NCI-H1105 treated with DMSO at 0.1 percent for 48 hours (cell line): ENCODE measurements around the gene ARHGAP10.
A peak's percentile ranks its signal among the peaks of the same experiment; 100 is the strongest.
"Not testable (repeated sequence)": the region's sequence is repeated elsewhere in the genome, so short reads cannot be mapped to it uniquely, and the experiment has no call there.

Experiments
- DNase-seq: peaks from one replicate; lab custom pipeline; 2025; lab: John Stamatoyannopoulos, UW

ARHGAP10 gene

DNA sequence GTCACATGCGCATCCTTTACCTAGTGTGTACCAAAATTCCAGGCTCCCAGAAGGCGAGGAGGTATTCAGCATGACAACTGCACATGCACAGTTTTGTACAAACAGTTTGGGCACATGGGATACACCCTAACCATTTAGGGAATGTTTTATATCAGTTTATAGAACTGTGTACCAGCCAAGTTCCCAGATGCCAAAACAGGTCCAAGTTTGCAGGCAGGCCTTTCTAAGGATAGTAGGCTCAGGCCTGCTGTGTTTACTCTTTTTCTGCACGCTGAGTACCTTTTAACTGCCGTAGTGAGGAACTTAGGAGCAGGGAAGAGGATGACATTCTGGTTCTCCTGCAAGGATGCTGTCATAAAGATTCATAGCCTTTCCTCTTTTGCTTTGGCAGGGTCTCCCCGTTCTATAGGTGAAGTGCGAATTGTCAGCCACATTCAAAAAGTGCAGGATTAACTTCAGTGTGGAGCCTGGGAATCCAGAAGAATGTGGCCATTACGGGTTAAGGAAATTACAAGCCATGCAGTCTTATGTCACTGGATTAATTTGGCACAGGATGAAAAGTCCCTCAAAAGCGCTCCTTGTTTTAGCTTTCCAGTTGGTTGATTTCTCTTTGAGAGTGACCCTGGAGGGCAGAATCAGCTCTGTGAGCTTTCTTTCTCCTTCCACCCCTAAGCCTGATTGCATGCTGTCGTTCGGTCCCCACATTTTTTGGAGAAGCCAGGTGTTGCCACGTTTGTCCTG lies 259.8 kb downstream of the ARHGAP10 start:
- DNase-seq: no peak

DNA sequence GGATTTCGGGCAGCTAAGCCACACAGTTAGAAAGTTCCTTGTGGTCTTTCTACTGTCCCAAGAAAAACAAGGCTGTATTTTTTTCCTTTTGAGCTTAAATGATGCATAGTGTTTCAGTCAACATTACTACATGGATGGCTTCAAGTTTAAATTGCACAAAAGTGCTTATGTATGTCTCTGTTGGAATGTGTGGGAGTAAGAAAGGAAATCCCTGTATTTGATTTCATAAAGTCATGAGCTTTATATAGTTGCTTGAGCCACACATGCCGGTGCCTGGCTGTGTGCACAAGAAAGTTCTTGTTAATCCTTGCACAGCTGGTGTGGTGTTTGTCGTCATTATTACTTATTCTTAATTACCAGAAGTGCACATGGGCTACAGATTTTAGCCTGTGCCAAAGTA lies 262.2 kb downstream of the ARHGAP10 start:
- DNase-seq: no peak

DNA sequence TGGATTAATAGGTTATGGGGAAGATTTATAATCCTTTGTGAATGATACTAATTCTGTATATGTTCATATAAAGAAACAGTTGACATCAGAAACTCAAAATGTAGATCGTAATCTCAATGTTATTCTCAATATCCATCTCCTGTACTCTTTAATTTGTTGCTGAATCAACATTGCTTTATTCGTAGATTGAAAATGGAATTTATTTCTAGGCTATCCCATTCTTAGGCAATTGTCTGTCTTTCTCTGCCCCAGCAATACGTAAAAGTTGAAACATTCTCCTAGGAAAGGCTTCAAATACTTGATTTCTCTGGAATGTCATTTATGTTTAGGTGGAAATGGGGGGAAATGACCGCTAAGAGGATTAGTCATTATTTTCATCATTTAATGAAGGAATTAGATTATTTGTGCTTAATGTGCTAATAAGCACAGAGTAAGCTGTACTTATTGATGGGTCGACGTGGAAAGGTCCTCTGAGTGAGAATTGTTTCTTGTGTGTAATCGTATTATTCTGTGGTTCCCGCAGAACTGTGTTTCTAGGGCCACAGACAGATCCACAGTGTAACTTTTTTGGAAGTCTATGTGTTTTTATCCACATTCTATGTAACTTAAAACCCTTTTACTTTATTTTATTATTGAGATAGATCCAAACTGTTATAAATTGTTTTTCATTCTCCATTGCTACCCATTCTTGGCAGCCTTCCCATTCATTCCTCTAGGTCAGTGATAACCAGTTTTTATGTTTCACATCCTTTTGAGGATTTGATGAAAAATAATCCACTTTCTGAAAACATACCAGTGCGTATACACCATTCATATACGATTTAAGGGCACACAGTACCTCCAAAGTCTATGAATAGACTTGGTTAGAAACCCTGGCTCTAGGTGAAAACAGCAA lies 262.9 kb downstream of the ARHGAP10 start:
- DNase-seq: no peak

DNA sequence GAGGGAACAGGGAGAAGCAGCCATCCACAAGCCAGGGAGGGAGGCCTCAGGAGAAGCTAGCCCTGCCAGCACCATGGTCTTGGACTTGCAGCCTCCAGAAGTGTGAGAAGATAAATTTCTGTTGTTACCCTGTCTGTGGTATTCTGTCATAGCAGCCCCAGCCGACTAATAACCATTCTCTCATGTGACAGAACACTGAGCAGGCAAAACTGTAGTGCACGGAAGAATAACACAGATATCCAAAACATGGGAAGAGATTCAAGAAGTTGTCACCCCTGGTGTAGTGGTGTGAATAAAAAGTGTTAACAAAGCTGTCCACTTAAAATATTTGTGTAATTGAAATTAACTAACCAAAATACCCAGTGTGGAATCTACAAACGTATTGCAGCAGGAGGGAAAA lies 265.0 kb downstream of the ARHGAP10 start:
- DNase-seq: no peak

DNA sequence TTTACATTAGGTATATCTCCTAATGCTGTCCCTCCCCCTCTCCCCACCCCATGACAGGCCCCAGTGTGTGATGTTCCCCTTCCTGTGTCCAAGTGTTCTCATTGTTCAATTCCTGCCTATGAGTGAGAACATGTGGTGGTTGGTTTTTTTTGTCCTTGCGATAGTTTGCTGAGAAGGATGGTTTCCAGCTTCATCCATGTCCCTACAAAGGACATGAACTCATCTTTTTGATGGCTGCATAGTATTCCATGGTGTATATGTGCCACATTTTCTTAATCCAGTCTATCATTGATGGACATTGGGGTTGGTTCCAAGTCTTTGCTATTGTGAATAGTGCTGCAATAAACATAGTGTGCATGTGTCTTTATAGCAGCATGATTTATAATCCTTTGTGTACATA lies 268.1 kb downstream of the ARHGAP10 start:
- not testable (repeated sequence) for DNase-seq

DNA sequence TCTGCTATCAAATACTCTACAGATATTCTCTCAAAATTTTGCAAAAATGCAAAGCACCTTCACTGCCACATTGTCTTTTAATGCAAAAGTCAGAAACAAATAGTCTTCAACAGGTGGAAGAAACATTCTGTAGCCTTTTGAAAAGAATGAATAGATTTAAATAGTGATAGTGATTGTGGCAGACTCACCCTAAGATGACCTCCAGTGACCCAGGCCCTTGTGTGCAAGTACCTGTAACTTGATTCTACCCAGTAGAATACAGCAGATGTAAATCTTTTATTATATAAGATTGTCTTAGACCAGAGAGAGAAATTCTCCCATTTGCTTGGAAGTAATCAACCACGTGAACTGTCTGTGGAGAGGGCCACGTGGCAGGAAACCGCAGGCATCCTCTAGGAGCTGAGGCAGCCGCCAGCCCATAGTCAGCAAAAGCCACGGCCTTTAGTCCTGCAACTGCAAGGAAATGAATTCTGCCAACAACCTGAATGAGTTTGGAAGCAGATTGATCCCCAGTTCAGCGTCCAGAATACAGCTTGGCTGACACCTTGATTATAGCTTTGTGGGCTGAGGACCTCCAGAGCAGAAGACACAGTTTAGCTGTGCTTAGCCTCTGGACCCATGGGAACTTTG lies 272.5 kb downstream of the ARHGAP10 start:
- no peak for DNase-seq

DNA sequence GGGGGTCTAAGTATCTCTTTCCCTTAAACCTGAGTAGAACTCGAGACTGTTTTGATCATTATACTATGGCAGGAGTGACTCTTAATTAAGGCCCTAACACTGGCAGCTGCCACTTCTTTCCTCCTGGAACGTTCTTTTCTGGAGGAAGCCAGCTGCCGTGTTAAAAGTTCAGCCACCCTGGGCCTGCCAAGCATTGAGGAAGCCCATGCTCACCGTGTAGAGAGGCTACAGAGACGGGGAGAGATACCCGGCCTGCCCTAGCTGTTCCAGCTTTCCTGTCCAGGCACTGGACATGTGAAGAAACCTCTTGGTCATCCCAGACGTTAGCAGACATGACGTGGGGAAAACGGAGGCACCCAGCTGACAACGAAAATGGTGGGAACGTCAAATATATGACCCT lies 274.1 kb downstream of the ARHGAP10 start:
- DNase-seq: no peak

DNA sequence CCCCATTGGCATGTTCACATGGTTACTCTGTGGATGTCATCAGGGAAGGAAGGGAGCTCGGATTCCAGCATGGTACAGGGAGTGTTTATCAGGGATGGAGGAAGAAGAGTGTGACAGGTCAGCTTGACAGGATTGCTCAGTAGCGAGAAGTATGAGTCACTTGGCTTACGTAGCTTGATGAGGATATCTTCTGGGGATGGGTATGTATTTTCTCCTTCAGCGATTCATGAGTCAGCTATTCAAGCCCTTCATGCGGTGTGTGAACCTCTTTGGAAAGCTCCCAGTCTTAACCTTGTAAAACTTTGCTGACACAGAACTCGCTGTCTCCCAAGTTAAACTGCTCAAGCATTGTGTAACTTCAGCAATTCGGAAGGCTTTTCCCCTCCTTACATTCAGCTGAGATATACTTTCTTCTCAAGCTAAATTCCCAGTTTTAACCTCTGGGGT lies 275.4 kb downstream of the ARHGAP10 start:
- no peak for DNase-seq

DNA sequence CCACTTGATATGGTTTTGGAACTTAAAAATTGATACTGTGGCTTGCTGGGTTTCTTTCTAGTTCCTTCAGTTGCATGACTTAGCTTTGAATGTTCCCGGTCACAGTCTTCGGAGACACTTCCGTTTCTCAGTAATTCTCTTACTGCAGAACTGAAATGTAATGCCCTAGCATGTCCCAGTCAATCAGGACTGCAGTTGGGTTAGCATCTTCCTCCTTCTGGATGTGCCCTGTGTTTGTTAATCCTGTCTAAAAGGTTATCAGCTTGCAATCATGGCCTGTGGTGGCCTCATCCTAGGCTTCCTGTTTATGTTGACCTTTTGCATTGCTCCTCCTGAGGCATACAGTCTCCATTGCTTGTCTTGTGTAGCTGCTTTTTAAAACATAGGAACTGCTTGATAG lies 275.9 kb downstream of the ARHGAP10 start:
- no peak for DNase-seq

DNA sequence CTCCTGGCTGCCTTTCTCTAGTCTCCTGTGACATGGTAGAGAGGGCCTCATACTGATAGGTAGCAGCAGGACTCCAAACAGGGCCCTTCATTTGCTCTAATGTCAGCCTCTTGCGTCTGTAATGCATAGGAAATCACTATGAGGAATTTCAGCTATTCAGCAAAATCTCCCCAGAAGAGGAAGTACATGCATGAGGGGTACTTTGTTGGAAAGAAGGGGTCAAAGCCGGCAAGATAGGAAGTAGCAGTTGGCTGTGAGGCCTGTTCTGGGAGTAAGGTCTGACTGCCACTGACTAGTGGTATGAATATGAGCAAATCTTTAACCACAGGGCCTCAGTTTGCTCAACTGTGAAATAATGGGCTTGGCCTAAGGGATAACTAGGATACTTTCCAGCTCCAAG lies 283.2 kb downstream of the ARHGAP10 start:
- DNase-seq: no peak

DNA sequence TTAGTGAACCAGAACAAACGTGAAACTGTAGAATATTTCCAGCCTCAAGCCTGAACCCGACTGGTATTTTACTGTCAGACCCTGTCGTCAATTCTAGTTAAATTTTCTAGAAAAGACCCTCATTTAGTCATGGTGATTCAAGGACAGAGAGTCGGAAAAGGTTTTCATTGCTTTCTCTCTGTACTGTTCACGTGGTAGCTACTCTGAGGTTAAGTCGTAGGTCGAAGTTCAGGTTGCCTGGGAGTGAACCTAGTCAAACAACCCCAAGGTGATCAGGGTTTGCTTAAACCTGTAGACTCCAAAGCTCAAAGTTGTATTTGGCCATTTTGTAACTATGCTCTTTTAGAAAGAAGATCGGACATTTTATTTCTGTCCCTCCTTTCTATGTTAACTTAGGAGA lies 283.6 kb downstream of the ARHGAP10 start:
- DNase-seq: no peak

DNA sequence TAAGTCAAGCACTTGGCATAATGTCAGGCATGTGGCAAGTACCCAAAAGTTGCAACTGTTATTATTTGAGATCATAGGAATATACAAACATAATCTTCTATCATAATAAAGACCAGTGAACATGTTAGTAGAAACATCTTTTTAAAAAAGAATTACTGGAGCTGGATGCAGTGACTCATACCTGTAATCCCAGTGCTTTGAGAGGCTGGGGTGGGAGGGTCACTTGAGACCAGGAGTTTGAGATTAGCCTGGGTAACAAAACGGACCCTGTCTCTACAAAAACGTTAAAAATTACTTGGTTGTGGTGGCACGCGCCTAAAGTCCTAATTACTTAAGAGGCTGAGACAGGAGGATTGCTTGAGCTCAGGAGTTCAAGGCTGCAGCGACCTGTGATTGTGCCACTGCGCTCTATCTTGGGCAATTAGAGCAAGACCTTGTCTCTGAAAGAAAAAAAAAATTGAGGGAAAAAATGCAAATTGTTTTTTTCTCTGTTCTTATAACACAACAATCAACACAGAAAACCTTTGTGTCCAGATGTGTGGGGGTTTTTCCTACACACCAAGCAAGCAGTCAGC lies 284.3 kb downstream of the ARHGAP10 start:
- no peak for DNase-seq

DNA sequence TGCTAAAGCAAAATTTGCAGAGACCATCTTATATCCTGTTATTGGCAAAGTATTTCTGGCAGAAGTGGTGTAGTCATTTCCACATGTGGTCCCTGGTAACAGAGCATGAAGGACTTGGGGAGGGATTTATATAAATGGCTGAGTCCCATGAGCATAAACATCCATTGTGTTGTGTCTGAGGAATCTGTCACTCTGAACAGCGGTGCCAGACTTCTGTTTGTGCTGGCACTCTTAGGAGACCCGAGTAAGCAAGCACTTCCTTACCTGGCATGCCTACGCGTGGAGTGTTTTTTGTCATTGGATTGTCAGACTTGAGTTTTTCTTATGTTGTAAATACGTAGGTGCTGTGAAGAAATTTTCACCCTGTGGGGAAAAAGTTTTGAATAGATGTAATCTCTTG lies 285.9 kb downstream of the ARHGAP10 start:
- no peak for DNase-seq

DNA sequence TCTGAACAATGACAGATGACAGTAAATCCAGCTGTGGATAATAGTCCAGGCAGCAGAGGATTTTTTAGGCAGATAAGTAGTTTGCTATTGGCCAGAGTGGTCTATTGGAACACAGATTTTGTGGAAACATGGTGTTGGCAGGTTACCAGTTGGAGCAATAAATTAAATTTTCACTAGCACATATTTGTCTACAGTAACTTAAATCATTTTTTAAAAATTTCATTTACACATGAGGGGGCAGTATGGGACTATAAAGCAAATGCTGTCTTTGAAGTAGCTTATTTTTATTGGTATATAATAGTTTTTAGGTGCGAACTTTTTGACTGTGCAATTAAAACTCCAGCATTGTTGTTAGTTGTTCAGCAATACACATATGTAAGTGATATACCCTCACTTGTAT lies 289.8 kb downstream of the ARHGAP10 start:
- DNase-seq: no peak

DNA sequence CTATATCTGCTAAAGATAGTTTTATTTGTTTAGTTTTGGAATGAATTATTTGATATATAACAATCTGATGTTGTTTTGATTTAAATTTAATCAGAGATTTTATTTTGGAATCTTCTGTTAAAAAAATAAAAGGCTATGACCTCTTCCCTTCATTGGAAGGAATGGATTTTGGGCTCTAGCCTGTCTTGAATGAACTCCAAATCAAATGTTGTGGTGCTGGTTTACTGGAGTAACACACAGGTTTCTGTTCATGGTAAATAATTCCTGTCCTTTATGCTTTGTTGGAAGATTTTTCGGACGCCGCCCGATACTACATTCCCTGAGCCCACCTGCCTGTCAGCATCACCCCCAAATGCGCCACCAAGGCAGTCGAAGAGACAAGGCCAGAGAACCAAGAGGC lies 291.1 kb downstream of the ARHGAP10 start:
- DNase-seq: no peak

DNA sequence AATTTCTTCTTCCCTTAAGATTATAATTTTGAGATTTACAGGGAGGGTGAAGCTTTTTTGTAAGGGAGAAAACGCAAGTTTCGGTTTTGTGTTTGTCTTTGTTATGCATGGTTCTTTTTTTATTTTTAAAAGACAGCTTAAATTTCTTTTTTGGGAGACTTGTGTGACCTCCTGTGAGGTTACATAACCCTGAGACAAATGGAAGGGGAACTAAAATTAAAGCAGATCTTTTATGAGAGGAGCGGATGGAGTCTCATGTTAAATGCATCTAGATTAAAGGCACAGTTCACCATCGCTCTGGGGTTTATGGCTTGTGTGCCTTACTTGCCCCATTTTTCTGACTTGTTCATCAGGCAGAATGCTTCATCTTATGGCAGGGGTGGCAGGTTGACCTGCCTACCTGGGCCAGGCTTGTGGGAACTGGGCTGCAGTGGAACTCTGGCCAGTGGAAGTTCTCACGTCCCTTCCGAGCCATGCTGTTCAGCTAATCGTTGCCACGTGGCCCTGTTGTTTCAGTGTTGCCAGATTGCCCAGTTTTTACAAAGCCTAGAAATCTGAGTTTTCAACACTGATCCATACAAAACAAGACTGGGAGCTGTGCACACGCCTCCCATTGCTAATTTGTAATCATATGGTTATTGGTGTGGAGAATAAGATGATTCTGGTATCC lies 291.8 kb downstream of the ARHGAP10 start:
- no peak for DNase-seq

DNA sequence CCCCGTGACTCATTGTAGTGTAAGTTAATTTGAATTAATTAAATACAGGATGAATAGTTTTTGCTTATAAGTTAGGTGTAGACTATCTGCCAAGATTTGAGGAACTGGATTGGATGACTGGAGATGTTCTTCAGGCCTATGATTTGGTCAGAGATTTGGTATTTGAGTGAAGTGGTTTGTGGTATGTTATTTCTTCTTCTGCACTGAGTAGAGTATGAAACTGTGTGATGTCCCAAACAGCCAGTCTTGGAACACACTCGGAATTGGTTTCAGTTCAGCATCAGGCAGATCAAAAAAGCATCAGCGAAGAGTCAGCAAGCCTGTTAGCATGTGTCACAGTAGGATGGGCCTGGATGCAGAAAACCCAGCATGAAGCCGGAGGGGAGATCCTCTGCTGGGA lies 294.1 kb downstream of the ARHGAP10 start:
- no peak for DNase-seq

DNA sequence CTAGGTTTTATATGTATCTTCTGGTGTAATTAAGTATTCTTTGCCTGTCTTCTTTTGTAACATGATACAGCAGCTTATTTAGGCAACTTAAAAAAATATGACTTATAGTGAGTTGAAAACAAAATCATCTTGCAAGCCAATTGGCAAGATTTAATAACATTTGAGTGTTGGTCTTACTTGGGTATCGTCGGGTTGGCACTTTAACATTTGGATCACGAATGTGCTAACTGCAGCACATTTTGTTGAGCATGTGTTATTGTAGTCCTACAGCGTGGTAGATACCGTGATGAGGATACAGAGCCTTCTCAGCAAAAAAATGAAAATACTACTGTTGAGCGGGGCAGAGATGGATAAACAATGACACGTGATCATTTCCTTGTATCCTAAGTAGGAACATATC lies 295.3 kb downstream of the ARHGAP10 start:
- no peak for DNase-seq

DNA sequence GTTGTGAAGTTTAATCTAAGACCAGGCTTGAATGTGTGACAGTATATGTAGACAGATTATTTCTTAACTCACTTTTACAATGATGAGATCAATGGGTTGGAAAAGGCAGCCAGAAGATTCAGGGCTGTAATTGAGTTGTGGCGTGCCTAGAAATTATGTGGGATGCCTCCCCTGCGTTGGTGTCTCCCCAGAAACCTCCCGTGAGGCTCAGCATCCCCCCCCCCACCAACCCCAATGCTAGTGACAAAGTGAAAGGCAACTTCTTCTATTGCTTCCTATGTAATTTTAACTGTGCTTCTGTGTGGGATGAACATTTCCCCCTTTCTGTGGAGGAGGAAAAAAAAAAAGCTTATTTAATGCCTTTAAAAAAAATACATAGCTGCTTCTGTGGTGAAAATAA lies 297.9 kb downstream of the ARHGAP10 start:
- no peak for DNase-seq

DNA sequence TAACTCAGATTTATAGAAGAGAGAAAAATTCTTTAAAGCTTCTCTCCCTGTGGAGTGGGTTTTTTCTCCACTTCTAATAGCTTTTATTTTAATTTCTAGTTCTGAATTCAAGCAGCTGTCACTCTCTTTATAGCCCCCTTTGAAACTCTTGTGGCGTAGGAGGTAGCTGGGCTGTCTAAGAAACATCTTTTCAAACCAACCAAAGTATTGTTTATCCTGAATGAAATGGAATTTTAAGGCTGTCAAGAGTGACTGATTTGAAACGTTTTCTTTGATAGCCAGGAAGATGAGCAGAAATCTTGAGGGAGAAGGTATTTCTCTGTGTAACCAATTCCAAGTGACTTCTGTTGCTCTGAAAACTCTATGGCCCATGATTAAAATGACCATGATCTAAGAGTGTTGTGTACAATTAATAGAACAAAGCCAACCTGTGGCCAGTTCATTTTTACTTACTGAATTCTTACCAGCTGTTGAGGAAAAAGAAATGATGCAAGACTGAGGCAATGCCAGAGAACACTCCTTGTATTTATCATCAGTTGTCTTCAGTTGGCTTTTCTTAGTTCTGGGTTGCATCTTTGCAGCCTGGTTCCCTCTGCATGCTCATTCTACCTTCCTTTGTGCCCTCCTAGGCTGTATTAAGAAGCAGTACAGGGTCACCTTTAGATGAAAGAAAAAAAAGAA lies 298.4 kb downstream of the ARHGAP10 start:
- DNase-seq: no peak

DNA sequence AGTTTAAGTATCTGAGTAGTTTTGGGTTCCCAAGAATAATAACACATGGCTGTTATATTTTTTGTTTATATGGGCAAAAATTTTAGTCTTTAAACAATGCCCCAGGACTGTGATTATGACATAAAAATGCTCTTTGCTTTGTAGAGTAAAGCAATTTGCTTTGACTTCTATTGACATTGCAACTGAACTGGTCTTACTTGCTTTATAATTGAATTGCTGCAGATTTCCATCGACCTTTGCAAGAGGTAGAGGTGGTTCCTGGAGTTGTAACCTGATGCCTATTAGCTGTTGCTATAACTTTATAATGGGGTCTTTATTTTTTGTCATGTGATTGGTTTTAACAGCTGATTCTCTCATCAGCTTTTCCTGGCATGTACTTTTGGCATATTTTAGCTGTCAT lies 302.9 kb downstream of the ARHGAP10 start:
- peak; percentile 20 for DNase-seq
